Measurements from ENCODE around the gene DDX56. TPM values are rescaled to one million over a fixed set of nuclear protein-coding genes. Genes with fewer than 3 reads are reported as not detected.

The DDX56 gene
- total RNA-seq (2014; rRNA removed; shearing (Covaris generic)): 84.7 and 98.8 TPM in 2 replicates
- 179 and 183 TPM in 2 replicates for polyA plus RNA-seq (2014; cell fraction: nucleus; rRNA removed)

DNA sequence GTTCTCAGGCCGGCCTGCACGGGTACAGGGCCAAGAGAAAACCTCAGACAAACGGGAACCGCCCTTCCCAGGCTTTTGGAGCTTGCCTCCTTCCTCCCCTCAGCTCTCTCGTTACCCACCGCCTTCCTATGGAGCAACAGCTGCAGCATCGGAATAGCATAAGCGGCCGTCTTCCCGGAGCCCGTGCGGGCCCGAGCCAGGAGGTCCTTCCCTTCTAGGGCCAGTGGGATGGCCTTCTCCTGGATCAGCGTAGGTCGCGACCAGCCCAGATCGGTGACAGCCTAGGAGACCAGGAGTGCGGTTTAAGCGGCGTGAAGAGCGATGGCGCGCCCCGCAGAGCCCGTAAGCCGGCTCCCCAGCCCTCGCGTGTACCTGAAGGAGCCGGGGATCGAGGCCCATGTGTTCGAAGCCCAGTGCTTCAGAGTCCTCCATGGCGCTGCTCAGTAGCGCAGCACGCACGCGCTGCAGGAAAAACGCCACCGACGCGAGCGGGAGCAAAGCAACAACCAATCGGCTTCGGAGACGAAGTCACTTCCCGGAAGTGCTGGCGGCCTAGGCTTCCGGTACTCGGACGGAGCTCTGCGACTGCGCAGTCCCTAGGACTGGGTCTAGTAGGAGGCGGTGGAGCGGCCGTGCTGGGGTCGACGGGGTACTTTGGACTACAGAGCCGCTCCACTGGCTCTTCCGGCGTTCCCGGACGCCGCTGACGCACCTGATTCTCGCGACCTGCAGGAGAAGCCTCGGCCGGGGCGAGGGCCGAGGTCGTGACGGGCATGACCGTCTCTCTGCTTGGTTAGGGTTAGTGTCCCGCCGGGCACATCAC is at the start of gene DDX56:
Gene DDX56 (minus strand): TSS at position 445 of the 823 bp plus-strand sequence. CDS start 13 bp downstream, at position 432.
- peak; percentile 94 for DNase-seq (ENCODE audit: extremely low read depth, low read depth)

DNA sequence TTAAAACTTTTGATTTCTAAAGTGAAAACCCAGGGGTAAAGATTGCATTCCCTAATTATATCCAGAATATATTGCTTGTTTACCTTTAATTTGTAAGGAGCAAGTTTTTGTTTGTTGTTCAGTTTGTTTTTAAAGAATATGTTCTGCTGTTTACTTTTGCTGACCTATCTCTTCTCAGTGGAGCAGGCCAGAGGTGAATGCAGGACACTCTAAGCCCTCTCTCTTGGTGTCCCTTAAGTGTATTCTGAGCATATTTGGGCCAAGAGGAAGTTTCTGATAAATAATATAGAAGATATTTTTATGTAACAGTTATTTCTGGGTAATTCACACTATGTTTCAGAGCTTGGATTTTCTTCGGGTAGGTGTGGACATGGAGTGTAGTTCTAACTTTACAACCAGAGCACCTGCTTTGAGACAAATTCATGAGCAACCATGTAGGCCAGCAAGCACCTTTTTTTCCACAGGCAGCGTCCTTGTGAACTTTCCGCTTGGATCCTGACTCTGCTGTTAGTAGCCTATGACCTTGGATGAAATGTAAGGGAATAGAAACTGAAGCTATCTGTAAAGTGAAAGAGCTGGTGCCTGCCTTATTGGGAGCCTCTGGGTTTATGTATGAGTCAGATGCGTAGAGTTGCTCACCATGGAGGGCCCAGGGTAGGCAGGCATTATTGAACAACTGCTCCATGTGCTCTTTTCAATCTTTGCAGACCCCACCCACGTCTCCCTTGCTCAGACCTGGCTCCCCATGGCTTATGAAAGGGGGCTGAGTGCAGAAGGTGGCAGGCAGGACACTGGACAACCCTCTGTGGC is 48.8 kb upstream of the DDX56 start:
- no peak for DNase-seq (ENCODE audit: extremely low read depth, low read depth)

DNA sequence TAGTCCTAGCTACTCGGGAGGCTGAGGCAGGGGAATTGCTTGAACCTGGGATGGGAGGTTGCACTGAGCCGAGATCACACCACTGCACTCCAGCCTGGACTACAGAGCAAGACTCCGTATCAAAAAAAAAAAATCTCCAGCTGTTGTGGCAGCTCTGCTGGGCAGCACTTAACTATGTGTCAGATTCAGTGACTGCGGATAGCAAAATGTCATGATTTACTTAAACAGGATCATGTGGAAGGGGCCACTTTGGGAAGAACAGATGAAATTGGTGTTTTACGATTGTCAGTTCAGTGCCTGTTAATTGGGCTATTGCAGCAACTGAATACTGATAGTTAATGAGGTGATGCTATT is 48.0 kb upstream of the DDX56 start:
- DNase-seq (ENCODE audit: extremely low read depth, low read depth): no peak

- DNase-seq (ENCODE audit: extremely low read depth, low read depth): no peak
These were observed 47.5 kb upstream of the DDX56 start for GRCh38 chr7:44621034-44621749.

GRCh38 chr7:44618753-44619152 is 45.0 kb upstream of the DDX56 start:
- no peak for DNase-seq (ENCODE audit: extremely low read depth, low read depth)

DNA sequence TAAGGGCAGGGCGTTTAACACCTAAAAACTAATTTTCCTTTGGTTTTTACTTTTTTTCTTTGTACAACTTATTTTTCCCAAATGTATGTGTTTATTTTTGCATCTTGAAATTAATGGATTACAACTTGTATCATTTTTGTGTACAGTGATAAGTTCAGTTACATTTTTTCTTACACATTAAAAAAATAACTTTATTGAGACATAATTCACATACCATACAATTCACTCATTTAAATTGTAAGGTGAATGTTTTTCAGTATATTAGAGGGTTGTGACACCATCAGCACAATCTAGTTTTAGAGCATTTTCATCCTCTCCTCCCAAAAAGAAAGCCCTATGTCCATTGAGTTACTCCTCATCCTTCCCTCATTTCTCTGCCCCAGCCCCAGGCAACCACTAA is 44.3 kb upstream of the DDX56 start:
- DNase-seq (ENCODE audit: extremely low read depth, low read depth): no peak

- DNase-seq (ENCODE audit: extremely low read depth, low read depth): no peak
These were observed 43.6 kb upstream of the DDX56 start for GRCh38 chr7:44617225-44617890.

DNA sequence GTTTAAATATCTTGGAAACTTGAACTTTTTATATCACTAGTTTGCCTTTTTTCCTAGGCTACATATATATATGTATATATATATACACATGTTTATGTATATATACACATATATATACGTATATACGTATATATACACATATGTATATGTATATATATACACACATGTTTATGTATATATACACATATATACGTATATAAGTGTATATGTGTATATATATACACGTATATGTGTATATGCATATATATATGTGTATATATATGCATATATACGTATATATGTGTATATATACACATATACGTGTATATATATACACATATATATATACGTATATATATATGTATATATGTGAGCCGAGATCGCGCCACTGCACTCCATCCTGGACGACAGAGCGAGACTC is 42.8 kb upstream of the DDX56 start:
- DNase-seq (ENCODE audit: extremely low read depth, low read depth): no peak

- no peak for DNase-seq (ENCODE audit: extremely low read depth, low read depth)
These were observed 42.1 kb upstream of the DDX56 start for GRCh38 chr7:44615793-44616192.

DNA sequence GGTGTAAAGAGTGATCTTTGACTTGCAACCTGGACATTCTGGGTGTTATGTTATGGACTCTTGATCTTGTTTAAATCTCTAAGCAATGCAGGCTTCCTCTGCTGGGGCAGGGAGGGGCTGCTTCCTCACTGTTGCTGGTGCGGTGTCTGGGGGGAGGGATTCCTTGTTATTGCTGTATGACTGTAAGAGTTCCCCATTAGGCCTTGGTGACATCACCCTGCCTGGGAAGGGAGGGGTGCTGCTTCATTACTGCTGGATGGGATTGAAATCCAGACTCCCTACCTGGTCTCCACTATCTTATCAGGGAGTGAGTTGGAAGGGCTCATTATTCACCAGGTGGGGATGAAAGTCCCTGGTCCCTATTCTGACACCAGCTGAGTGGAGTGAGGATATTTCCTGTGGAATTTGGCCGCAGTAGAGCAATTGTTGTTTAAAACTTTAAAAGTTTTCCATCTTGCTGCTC is 41.5 kb upstream of the DDX56 start:
- no peak for DNase-seq (ENCODE audit: extremely low read depth, low read depth)

- DNase-seq (ENCODE audit: extremely low read depth, low read depth): no peak
These were observed 36.1 kb upstream of the DDX56 start for GRCh38 chr7:44609829-44610228.

GRCh38 chr7:44608916-44609648 is 35.4 kb upstream of the DDX56 start:
- DNase-seq (ENCODE audit: extremely low read depth, low read depth): no peak

GRCh38 chr7:44607141-44608068 is 33.7 kb upstream of the DDX56 start:
- DNase-seq (ENCODE audit: extremely low read depth, low read depth): no peak

DNA sequence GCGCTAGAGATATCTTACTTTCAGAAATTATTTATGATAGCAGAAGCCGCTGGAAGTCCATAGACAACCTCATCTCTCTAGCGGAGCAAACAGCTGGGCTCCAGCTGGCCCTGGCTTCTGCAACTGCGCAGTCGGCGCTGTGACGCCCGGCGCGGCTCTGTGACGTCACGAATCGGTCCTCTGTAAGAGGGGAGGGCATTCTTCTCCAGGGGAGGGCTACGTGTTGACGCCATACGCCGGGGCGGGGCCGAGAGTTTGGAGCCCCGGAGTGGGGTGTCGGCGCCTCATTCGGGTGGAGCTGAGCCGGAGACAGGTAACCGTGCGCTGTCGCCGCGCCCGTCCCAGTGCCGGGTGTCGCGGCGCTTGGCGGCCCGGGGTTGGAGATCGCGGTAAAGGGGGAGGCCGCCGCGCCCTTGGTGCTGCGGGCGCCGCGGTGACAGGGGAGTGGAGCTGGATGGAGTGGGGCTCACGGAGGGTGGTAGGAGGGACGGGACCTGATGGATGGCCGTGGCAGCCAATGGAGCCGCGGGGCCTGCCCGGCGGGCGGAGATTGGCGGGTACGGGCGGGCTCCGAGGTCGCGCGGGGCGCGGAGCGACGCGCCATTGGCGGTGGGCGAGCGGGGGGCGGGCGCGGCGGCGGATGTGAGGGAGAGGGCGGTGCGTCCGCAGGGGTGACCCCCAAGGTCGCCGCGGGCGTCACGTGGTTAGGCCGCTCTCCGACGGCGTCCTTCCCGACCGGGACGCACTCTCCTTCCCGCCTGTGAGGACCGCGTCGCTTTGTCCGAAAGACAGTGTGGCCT is 32.8 kb upstream of the DDX56 start, which contains the start of gene OGDH:
Gene OGDH (plus strand): TSS at position 287 of the 800 bp plus-strand sequence. CDS start 17,717 bp downstream, outside the sequence.
- DNase-seq (ENCODE audit: extremely low read depth, low read depth): peak; percentile 98

- DNase-seq (ENCODE audit: extremely low read depth, low read depth): no peak
These were observed 31.2 kb upstream of the DDX56 start for GRCh38 chr7:44604941-44605340.

GRCh38 chr7:44603193-44603592 is 29.5 kb upstream of the DDX56 start:
- no peak for DNase-seq (ENCODE audit: extremely low read depth, low read depth)

DNA sequence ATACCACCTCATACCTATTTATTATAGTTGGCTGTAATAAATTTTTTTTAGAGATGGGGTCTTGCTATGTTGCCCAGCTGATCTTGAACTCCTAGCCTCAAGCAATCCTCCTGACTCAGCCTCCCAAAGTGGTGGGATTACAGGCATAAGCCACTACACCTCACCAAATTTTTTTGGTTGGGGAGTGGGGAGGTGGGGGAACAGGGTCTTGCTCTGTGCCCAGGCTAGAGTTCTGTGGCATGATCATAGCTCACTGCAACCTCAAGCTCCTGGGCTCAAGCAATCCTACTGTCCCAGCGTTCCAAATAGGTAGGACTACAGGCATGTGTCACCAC is 28.8 kb upstream of the DDX56 start:
- DNase-seq (ENCODE audit: extremely low read depth, low read depth): no peak

DNA sequence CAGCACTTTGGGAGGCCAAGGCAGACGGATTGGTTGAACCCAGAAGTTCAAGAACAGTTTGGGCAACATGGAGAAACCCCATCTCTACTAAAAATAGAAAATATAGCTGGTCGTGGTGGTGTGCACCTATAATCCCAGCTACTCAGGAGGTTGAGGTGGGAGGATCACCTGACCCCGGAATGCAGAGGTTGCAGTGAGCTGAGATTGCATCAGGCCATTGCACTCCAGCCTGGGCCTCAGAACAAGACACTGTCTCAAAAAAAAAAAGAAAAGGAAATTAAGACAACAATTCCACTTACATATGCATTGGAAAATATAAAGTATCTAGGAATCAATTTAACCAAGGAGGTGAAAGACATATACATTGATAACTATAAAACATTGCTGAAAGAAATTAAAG is 25.5 kb upstream of the DDX56 start:
- no peak for DNase-seq (ENCODE audit: extremely low read depth, low read depth)
